Measurements from ENCODE around the gene GATA5. TPM values are rescaled to one million over a fixed set of nuclear protein-coding genes. Genes with fewer than 3 reads are reported as not detected.

GATA5 gene
- total RNA-seq, 3 donors from 2014 or later = 0.73 TPM; not detected in 2

DNA sequence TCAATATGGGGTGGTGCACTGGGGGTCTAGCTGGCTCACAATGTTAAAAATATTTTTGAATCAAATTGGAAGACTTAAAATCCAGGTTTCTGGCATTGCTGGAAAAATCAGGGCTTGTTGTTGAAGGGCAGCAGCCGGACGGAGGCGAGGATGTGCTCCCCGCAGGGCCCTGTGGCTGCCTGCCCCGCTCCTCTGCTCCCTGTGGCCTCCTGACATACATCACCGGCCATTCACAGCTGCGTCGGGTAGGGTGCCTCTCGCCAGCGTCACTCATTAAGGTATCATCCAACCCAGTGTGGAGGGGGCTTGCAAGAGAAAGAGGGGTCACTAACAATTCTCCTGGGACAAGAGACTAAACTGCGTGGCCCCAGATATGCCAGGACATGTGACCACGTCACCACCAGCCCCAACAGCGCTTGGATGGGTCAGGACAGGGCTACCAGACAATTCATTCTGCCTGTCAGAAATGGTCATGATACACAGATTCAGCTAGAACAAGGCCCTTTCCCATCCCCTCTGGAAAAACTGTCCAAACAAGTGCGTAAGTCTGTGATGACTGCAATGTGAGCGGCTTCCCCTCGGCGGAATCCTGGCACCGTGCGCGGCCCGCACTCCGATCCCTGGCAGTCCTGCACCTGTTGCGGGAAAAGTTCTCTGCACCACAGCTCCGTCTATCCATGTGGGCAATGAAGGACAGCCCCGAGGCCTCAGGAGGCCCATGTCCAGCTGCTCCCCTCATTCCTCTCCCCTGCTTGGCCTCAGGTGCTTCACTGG, 12.0 kb downstream of the GATA5 start:
- H3K27ac ChIP-seq = no peak overlapping the region
- H3K9me3 ChIP-seq = no peaks in the 10 kb centered on the region
- no peak for DNase-seq (ENCODE audit: low spot score in 2 of 2)
- no peak for TF ChIP-seq POLR2A (IDR thresholded peaks at IDR 0.05)
- TF ChIP-seq, protein P1, sequence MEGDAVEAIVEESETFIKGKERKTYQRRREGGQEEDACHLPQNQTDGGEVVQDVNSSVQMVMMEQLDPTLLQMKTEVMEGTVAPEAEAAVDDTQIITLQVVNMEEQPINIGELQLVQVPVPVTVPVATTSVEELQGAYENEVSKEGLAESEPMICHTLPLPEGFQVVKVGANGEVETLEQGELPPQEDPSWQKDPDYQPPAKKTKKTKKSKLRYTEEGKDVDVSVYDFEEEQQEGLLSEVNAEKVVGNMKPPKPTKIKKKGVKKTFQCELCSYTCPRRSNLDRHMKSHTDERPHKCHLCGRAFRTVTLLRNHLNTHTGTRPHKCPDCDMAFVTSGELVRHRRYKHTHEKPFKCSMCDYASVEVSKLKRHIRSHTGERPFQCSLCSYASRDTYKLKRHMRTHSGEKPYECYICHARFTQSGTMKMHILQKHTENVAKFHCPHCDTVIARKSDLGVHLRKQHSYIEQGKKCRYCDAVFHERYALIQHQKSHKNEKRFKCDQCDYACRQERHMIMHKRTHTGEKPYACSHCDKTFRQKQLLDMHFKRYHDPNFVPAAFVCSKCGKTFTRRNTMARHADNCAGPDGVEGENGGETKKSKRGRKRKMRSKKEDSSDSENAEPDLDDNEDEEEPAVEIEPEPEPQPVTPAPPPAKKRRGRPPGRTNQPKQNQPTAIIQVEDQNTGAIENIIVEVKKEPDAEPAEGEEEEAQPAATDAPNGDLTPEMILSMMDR (IDR thresholded peaks at IDR 0.05) = no peak
- no peak for TF ChIP-seq POLR2AphosphoS5 (IDR thresholded peaks at IDR 0.05)
- H3K36me3 ChIP-seq = no peaks in the 10 kb centered on the region
- H3K4me3 ChIP-seq = no peak overlapping the region
- intact Hi-C loops (cut with DNase I; ENCODE audit: low total_unique reads) = no loop called here
- H3K4me1 ChIP-seq = no peaks in the 10 kb centered on the region
- H3K27me3 ChIP-seq = peaks cover 0 to 63% of the 10 kb centered on the region in 2 donors

DNA sequence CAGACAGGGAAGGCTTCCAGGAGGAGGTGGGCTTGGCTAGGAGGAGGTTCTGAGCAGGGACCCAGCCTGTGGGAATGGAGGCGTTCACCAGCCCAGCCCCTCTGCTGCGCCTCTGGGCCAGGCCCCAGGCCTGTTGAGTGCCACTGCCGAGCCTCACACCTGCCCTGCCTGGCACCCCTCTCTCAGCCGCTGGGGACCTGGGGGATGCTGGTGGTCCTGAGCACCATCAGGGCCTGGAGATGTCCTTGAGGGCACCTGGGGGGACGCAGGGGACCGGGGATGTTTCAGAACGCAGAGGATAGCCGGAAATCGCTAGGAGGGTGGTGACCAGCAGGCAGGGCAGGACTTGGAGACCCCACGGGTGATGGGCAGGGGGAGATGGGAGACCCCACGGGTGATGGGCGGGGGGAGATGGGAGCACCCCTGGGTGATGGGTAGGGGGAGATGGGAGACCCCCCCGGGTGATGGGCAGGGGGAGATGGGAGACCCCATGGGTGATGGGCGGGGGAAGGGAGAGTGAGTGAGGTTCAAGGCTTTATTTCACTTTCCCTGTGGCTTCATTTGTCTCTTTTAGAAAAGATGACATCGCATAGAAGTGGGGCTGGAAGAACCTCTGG, 12.7 kb downstream of the GATA5 start:
- DNase-seq (ENCODE audit: low spot score in 2 of 2) = no peak
- intact Hi-C loops (cut with DNase I; ENCODE audit: low total_unique reads) = no loop called here
- H3K9me3 ChIP-seq = no peaks in the 10 kb centered on the region
- H3K27me3 ChIP-seq = peaks cover 0 to 63% of the 10 kb centered on the region in 2 donors
- H3K36me3 ChIP-seq = no peaks in the 10 kb centered on the region
- no peaks in the 10 kb centered on the region for H3K4me1 ChIP-seq
- no peak overlapping the region for H3K27ac ChIP-seq
- TF ChIP-seq POLR2AphosphoS5 (IDR thresholded peaks at IDR 0.05) = no peak
- TF ChIP-seq, protein P1 (IDR thresholded peaks at IDR 0.05) = no peak
- TF ChIP-seq POLR2A (IDR thresholded peaks at IDR 0.05) = no peak
- H3K4me3 ChIP-seq = no peak overlapping the region

DNA sequence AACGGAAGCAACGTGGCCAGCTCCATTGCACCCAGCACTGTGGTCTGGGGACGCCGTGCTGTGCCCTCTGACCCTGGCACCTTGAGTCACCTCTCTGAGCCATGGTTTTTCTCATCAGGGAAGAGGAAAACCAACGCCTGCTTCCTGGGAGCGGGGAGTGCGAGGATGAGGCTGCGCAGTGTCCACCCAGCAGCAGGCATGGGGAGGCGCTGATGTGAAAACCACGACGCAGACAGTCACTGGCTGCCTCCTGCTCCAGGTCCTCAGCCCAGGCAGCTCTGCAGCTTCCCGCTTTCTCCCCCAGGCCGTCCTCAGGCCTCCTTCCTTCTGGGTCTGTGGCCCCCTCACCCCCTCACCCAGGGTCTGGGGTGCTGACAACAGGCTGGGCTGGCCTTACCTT, 14.0 kb downstream of the GATA5 start:
- DNase-seq (ENCODE audit: low spot score in 2 of 2) = no peak
- no peaks in the 10 kb centered on the region for H3K36me3 ChIP-seq
- H3K27ac ChIP-seq = no peak overlapping the region
- H3K27me3 ChIP-seq = peaks cover 0 to 63% of the 10 kb centered on the region in 2 donors
- no peak overlapping the region for H3K4me3 ChIP-seq
- intact Hi-C loops (cut with DNase I; ENCODE audit: low total_unique reads) = no loop called here
- H3K9me3 ChIP-seq = no peaks in the 10 kb centered on the region
- no peak for TF ChIP-seq POLR2AphosphoS5 (IDR thresholded peaks at IDR 0.05)
- TF ChIP-seq, protein P1 (IDR thresholded peaks at IDR 0.05) = no peak
- TF ChIP-seq POLR2A (IDR thresholded peaks at IDR 0.05) = no peak
- no peaks in the 10 kb centered on the region for H3K4me1 ChIP-seq

DNA sequence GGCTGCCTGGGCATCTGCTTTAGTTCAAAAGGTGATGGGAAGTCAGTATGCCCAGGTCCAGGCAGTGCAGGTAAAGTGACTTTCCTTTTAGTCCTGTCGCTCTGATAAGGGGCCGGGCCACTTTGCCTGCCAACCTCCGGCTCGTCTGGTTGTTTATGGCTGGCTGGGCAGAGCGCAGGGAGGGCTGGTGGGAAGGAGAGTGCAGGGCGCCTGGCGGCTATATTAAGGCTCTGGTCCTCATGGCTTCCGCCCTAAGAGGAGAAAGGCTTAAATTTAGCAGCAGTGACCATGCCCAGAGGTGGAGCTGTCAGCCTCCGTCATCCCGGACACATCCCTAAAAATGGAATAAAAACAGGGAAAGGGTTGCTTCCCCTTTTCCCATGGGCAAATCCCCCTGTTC, 14.6 kb downstream of the GATA5 start:
- no peaks in the 10 kb centered on the region for H3K4me1 ChIP-seq

More for the DNA sequence above, 14.6 kb downstream of the GATA5 start:
- Histone ChIP-seq H3K9me3 (no peaks in the 10 kb centered on the region), H3K36me3 (no peaks in the 10 kb centered on the region), H3K4me3 (no peak overlapping the region), H3K27me3 (peaks cover 0 to 59% of the 10 kb centered on the region in 2 donors), H3K27ac (no peak overlapping the region)
- DNase-seq (ENCODE audit: low spot score in 2 of 2) = no peak
- TF ChIP-seq, protein P1 (IDR thresholded peaks at IDR 0.05) = no peak
- TF ChIP-seq POLR2A (IDR thresholded peaks at IDR 0.05) (no peak), POLR2AphosphoS5 (IDR thresholded peaks at IDR 0.05) (no peak)
- intact Hi-C loops (cut with DNase I; ENCODE audit: low total_unique reads) = no loop called here
